ENCODE results near the gene AKTIP. TPM values are rescaled to one million over a fixed set of nuclear protein-coding genes. Genes with fewer than 3 reads are reported as not detected.
"Not testable (repeated sequence)": the region's sequence is repeated elsewhere in the genome, so short reads cannot be mapped to it uniquely, and the experiment has no call there.

AKTIP gene
- total RNA-seq, 2 experiments from 2014 or later, result 12.4 to 17.9 TPM

- Histone ChIP-seq H3K9me2 (ENCODE audit: insufficient read depth, low read length) (no peaks in the 10 kb centered on the region), H4K20me1 (ENCODE audit: insufficient read depth, low read length) (no peaks in the 10 kb centered on the region), H3K4me2 (ENCODE audit: low read length) (no peak overlapping the region; the same call in 1 of the 2 replicates), H3K9me3 (ENCODE audit: low read length) (no peaks in the 10 kb centered on the region), H3K4me3 (ENCODE audit: low read depth, low read length, poor library complexity, severe bottlenecking) (no peak overlapping the region), H3K27ac (ENCODE audit: low read depth, low read length, poor library complexity, severe bottlenecking) (no peak overlapping the region), H3K79me2 (ENCODE audit: insufficient read depth, low read depth, low read length) (no peaks in the 10 kb centered on the region), H2AFZ (ENCODE audit: low read length) (no peak overlapping the region), H3K36me3 (ENCODE audit: insufficient read depth, low read length) (no peaks in the 10 kb centered on the region), H3K4me1 (ENCODE audit: insufficient read depth, low read length, poor library complexity, severe bottlenecking) (peaks cover 17% of the 10 kb centered on the region)
- no peak for TF ChIP-seq CTCF (conservative IDR thresholded peaks at IDR 0.05; ENCODE audit: low read length)
- no peak for TF ChIP-seq EZH2phosphoT487 (IDR thresholded peaks at IDR 0.05; ENCODE audit: borderline replicate concordance, low read depth, low read length)
- DNase-seq (ENCODE audit: low spot score), result no peak
- ChIA-PET CTCF (ENCODE audit: unreplicated experiment) (no interaction called here), POLR2A (interaction anchor here (0.5 kb wide), 1 partner anchor 457 kb away, joined by 3 read pairs; no protein-coding TSS in a partner anchor)
- no TSS peak for BruUV-seq (replicated peaks)
- intact Hi-C loops (cut with micrococcal nuclease; ENCODE audit: unreplicated experiment), result loop anchor here (10.0 kb wide), 1 partner anchor 163 kb away; no protein-coding TSS in a partner anchor
Measured at GRCh38 chr16:53517851-53518250, 14.8 kb upstream of the AKTIP start.

GRCh38 chr16:53515811-53516210 is 12.8 kb upstream of the AKTIP start:
- Histone ChIP-seq H3K4me2 (ENCODE audit: low read length) (no peak overlapping the region), H3K9me3 (ENCODE audit: low read length) (no peaks in the 10 kb centered on the region), H4K20me1 (ENCODE audit: insufficient read depth, low read length) (no peaks in the 10 kb centered on the region), H3K79me2 (ENCODE audit: insufficient read depth, low read depth, low read length) (no peaks in the 10 kb centered on the region), H3K4me1 (ENCODE audit: insufficient read depth, low read length, poor library complexity, severe bottlenecking) (peaks cover 17% of the 10 kb centered on the region), H2AFZ (ENCODE audit: low read length) (no peak overlapping the region), H3K36me3 (ENCODE audit: insufficient read depth, low read length) (no peaks in the 10 kb centered on the region), H3K4me3 (ENCODE audit: low read depth, low read length, poor library complexity, severe bottlenecking) (no peak overlapping the region), H3K27ac (ENCODE audit: low read depth, low read length, poor library complexity, severe bottlenecking) (no peak overlapping the region), H3K9me2 (ENCODE audit: insufficient read depth, low read length) (no peaks in the 10 kb centered on the region)
- intact Hi-C loops (cut with micrococcal nuclease; ENCODE audit: unreplicated experiment), result loop anchor here (10.0 kb wide), 1 partner anchor 161 kb away; no protein-coding TSS in a partner anchor
- ChIA-PET CTCF (ENCODE audit: unreplicated experiment) (no interaction called here), POLR2A (no interaction called here)
- BruUV-seq (replicated peaks), result no TSS peak
- TF ChIP-seq CTCF (conservative IDR thresholded peaks at IDR 0.05; ENCODE audit: low read length) (no peak), EZH2phosphoT487 (IDR thresholded peaks at IDR 0.05; ENCODE audit: borderline replicate concordance, low read depth, low read length) (no peak)
- no peak for DNase-seq (ENCODE audit: low spot score)

GRCh38 chr16:53515259-53515658 is 12.2 kb upstream of the AKTIP start:
- CTCF ChIA-PET (ENCODE audit: unreplicated experiment), result no interaction called here

GRCh38 chr16:53512795-53513194 is 9.8 kb upstream of the AKTIP start:
- POLR2A ChIA-PET, result not testable (repeated sequence)

More at GRCh38 chr16:53515259-53515658, 12.2 kb upstream of the AKTIP start:
- H3K4me1 ChIP-seq (ENCODE audit: insufficient read depth, low read length, poor library complexity, severe bottlenecking), result peaks cover 17% of the 10 kb centered on the region
- no peaks in the 10 kb centered on the region for H3K9me2 ChIP-seq (ENCODE audit: insufficient read depth, low read length)
- H4K20me1 ChIP-seq (ENCODE audit: insufficient read depth, low read length), result no peaks in the 10 kb centered on the region
- no peak overlapping the region for H3K4me3 ChIP-seq (ENCODE audit: low read depth, low read length, poor library complexity, severe bottlenecking)
- POLR2A ChIA-PET, result no interaction called here
- H3K9me3 ChIP-seq (ENCODE audit: low read length), result no peaks in the 10 kb centered on the region
- intact Hi-C loops (cut with micrococcal nuclease; ENCODE audit: unreplicated experiment), result loop anchor here (10.0 kb wide), 1 partner anchor 160 kb away; no protein-coding TSS in a partner anchor
- H3K27ac ChIP-seq (ENCODE audit: low read depth, low read length, poor library complexity, severe bottlenecking), result no peak overlapping the region
- BruUV-seq (replicated peaks), result no TSS peak
- no peaks in the 10 kb centered on the region for H3K79me2 ChIP-seq (ENCODE audit: insufficient read depth, low read depth, low read length)
- no peak for DNase-seq (ENCODE audit: low spot score)
- no peak overlapping the region for H2AFZ ChIP-seq (ENCODE audit: low read length)
- no peak overlapping the region for H3K4me2 ChIP-seq (ENCODE audit: low read length)
- no peaks in the 10 kb centered on the region for H3K36me3 ChIP-seq (ENCODE audit: insufficient read depth, low read length)
- TF ChIP-seq EZH2phosphoT487 (IDR thresholded peaks at IDR 0.05; ENCODE audit: borderline replicate concordance, low read depth, low read length), result no peak
- no peak for TF ChIP-seq CTCF (conservative IDR thresholded peaks at IDR 0.05; ENCODE audit: low read length)

More at GRCh38 chr16:53512795-53513194, 9.8 kb upstream of the AKTIP start:
- H4K20me1 ChIP-seq (ENCODE audit: insufficient read depth, low read length); H3K4me2 ChIP-seq (ENCODE audit: low read length); H3K4me3 ChIP-seq (ENCODE audit: low read depth, low read length, poor library complexity, severe bottlenecking); H2AFZ ChIP-seq (ENCODE audit: low read length); H3K79me2 ChIP-seq (ENCODE audit: insufficient read depth, low read depth, low read length); DNase-seq (ENCODE audit: low spot score); H3K36me3 ChIP-seq (ENCODE audit: insufficient read depth, low read length); H3K9me2 ChIP-seq (ENCODE audit: insufficient read depth, low read length); H3K4me1 ChIP-seq (ENCODE audit: insufficient read depth, low read length, poor library complexity, severe bottlenecking); H3K9me3 ChIP-seq (ENCODE audit: low read length); BruUV-seq (replicated peaks); H3K27ac ChIP-seq (ENCODE audit: low read depth, low read length, poor library complexity, severe bottlenecking); CTCF ChIA-PET (ENCODE audit: unreplicated experiment): not testable (repeated sequence)
- intact Hi-C loops (cut with micrococcal nuclease; ENCODE audit: unreplicated experiment), result loop anchor here (10.0 kb wide), 1 partner anchor 158 kb away; no protein-coding TSS in a partner anchor

Data from OCI-LY7 (cell line).